HEK293 (cell line): ENCODE results near the gene BCR.

Experiments
- EGR2 ChIP-seq: fragments of 450-650 bp; formaldehyde crosslinking; IDR thresholded peaks from 2 replicates; pipeline ENCODE4 v1.5.1; 2016; ENCODE audit warnings: low read depth, missing biosample characterization, missing genetic modification characterization
- ZBTB21 ChIP-seq: fragments of 450-650 bp; formaldehyde crosslinking; IDR thresholded peaks from 2 replicates; pipeline ENCODE4 v1.5.1; 2017; ENCODE audit warnings: missing biosample characterization, missing genetic modification characterization
- ZNF302 ChIP-seq: fragments of 450-650 bp; formaldehyde crosslinking; IDR thresholded peaks from 2 replicates; pipeline ENCODE4 v1.5.1; 2016; ENCODE audit warnings: missing biosample characterization, missing genetic modification characterization, low read depth
- TF ChIP-seq, protein P1 (sequence below): fragments of 450-650 bp; formaldehyde crosslinking; IDR thresholded peaks from 2 replicates; pipeline ENCODE4 v1.5.1; 2017; ENCODE audit warnings: missing biosample characterization, mild to moderate bottlenecking, missing genetic modification characterization, moderate library complexity
- TF ChIP-seq, protein P2 (sequence below): fragments of 450-650 bp; formaldehyde crosslinking; IDR thresholded peaks from 2 replicates; pipeline ENCODE4 v1.5.1; 2016; ENCODE audit warnings: missing biosample characterization, missing genetic modification characterization

DNA sequence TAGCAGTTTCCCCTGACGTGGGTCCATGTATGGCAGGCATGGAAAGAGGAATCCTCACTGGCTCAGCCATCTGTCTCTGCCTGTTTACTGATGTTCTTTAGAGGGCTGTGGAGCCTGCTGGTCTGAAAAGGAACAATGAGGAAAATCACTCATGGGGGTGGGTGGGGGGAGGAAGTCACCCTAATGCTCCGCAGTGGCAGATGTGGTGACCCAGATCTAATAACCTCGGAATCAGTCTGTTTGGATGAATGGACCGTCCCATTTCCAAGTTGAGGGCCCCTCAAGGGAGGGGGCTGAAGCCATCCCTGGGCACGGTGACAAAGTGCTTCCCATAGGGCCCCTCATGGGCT lies 4.4 kb downstream of the BCR start:
- TF ChIP-seq, protein P1, sequence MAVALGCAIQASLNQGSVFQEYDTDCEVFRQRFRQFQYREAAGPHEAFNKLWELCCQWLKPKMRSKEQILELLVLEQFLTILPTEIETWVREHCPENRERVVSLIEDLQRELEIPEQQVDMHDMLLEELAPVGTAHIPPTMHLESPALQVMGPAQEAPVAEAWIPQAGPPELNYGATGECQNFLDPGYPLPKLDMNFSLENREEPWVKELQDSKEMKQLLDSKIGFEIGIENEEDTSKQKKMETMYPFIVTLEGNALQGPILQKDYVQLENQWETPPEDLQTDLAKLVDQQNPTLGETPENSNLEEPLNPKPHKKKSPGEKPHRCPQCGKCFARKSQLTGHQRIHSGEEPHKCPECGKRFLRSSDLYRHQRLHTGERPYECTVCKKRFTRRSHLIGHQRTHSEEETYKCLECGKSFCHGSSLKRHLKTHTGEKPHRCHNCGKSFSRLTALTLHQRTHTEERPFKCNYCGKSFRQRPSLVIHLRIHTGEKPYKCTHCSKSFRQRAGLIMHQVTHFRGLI (tag by site-specific recombination) = no peak
- TF ChIP-seq, protein P2, sequence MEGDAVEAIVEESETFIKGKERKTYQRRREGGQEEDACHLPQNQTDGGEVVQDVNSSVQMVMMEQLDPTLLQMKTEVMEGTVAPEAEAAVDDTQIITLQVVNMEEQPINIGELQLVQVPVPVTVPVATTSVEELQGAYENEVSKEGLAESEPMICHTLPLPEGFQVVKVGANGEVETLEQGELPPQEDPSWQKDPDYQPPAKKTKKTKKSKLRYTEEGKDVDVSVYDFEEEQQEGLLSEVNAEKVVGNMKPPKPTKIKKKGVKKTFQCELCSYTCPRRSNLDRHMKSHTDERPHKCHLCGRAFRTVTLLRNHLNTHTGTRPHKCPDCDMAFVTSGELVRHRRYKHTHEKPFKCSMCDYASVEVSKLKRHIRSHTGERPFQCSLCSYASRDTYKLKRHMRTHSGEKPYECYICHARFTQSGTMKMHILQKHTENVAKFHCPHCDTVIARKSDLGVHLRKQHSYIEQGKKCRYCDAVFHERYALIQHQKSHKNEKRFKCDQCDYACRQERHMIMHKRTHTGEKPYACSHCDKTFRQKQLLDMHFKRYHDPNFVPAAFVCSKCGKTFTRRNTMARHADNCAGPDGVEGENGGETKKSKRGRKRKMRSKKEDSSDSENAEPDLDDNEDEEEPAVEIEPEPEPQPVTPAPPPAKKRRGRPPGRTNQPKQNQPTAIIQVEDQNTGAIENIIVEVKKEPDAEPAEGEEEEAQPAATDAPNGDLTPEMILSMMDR (tag by site-specific recombination) = no peak
- TF ChIP-seq ZBTB21 (tag by site-specific recombination) (no peak), EGR2 (no peak), ZNF302 (tag by site-specific recombination) (no peak)
